ENCODE data around the gene ENTPD3.
"Not testable (repeated sequence)": the region's sequence is repeated elsewhere in the genome, so short reads cannot be mapped to it uniquely, and the experiment has no call there.

The ENTPD3 gene

DNA sequence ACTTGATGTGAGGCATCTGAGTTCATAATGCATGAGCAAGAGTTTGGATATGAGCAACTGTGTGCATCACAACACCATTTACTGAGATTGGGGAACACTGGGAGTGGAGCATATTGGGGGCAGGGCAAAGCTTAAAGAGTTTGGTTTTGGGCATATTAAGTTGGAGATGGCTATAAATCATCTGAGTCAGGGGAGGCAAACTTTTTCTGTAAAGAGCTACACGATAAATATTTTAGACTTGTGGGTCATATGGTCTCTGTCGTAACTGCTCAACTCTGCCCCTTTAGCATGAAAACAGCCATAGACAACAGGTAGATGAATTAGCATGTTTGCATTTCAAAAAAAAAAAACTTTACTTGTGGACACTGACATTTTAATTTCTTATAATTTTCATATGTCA, 20.0 kb downstream of the ENTPD3 start:
- no peak for DNase-seq

- no peak for DNase-seq
Observed at GRCh38 chr3:40407611-40408010, 20.6 kb downstream of the ENTPD3 start.

DNA sequence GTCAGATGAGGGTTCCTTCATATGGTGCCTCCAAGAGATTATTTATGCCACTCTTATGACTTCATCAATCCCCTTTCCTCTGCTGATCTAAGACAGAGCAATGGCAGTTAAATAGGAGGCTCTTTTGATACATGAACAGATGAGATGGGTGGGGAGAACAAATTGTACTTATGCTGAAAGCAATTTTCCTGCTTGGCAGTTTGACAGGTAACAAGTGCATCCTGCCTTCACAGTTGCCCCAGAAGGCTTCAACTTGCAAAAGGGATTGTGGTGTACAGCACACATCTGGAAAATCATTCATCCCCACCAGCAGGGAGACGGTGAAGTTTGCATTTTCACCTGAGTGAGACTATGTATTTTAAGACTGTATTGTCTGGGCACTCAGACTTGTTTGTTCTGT, 27.3 kb downstream of the ENTPD3 start:
- DNase-seq, result no peak

DNA sequence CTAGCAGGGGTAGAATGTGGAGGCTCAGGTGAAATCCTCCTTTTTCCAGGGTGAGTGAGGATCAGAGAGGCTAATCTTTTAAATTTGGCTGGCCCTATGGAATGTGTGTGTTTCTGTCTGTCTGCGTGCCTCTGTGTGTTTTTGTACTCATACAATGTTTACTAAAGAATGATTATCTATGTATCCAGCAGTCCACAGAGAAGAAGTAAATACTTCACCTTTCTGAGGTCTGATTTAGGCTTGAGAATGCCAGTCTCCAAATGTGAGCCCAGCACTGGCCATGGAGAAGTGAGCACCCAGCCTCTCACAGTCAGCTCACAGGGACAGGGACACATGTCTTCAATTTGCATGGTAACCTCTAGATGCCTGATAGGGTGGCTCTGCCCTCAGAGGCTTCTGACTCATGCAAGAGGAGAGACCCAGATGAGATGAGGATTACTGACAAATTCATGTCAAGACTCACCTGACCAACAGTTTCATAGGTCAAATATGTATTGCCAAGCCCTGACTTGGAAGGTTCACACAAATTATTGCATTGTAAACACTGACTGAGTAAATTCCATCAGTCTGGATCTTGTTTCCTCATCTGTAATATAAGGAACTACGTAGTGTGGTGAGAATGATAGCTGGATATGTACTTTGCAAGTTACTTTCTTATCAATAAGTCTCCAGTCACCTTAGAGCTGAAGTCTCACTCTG, 31.0 kb downstream of the ENTPD3 start:
- no peak for DNase-seq

DNA sequence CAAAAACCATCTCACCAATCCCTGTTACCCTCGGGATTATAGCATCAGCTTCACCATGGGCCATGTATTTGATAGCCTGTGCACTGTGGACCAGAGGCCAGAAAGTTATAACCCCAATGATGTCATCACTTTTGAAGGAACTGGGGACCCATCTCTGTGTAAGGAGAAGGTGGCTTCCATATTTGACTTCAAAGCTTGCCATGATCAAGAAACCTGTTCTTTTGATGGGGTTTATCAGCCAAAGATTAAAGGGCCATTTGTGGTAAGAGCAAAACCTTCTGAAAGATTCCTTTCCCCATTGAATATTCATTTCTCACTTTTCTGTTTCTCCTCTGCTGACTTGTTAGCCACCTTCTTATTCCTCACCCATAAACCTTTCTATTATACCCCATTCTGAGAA, 35.9 kb downstream of the ENTPD3 start:
- no peak for DNase-seq

- no peak for DNase-seq
Observed at GRCh38 chr3:40427045-40427669, 40.2 kb downstream of the ENTPD3 start.

GRCh38 chr3:40432793-40433192, 45.8 kb downstream of the ENTPD3 start:
- DNase-seq, result no peak

DNA sequence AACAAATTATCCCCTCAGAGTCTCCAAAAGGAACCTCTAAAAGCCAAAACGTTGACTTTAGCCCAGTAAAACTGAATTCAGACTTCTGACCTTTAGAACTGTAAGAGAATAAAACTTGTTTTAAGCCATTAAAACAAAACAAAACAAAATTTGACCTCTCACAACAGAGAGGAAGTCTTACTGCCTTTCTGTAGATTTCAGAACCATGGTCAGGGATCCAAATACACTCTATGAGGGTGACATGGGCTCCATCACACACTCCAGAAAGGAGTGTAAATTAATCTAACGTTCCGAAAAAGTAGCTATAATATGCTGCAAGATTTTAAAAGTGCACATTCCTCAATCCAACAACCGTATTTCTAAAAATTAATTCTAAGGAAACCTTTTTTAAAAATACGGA, 50.9 kb downstream of the ENTPD3 start:
- DNase-seq, result no peak

- no peak for DNase-seq
Observed at GRCh38 chr3:40445062-40445461, 58.1 kb downstream of the ENTPD3 start.

DNA sequence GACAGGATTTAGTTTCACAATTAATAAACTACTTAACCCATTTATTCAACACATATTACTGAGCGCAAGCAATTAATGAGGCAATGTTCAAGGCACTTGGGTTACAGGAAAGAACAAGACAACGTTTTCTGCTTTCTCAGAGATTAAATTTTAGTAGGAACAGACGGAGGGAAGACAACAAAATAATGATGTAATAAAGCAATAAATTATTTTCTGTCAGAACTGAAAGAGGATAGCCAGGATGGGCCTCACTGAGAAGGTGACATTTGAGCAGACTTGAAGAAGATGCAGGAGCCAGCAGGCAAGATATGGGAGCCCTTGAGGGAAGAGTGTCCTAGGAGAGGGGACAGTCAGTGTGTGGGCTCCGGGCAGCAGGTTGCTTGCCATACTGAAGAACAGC, 58.9 kb downstream of the ENTPD3 start:
- no peak for DNase-seq

DNA sequence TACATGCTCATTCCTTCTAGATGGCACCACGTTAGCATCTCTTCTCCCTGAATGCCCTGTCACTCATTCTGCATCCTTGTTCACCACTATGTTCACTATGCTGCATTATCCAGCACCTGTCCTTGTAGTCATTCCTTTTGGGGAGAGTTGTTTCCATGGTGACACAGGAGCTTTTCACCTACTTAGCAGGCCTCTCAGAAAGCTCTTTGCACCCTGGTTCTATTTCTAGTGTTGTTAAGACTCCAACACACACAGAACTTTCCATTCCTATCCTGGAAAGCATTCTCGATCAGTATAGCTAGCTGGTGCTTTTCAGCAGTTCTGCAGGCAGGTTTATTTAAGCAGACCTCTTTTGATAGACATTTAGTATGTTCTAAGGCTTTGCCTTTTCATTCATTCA, 63.5 kb downstream of the ENTPD3 start:
- no peak for DNase-seq

- DNase-seq, result no peak
Observed at GRCh38 chr3:40451551-40451950, 64.6 kb downstream of the ENTPD3 start.

DNA sequence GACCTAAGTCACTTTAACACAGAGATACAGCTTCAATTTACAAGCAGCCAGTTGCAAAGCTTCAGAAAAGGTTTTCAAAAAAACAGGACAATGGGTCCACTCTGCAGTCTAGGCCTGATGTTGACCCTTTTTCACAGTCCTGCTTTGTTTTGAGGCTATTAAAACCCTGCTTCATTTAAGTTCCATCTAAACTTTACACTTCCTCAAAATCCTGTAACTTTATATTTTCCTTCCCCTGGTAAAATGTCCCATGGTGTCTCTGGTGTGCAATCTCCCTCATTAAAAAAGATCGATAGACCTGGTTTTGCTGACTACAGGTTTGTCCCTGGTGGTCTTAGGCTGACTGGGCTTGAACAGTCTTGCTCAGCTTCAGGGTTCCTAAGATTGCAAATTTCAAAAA, 65.1 kb downstream of the ENTPD3 start:
- no peak for DNase-seq

GRCh38 chr3:40452562-40452875, 65.5 kb downstream of the ENTPD3 start:
- no peak for DNase-seq

- DNase-seq, result peak; percentile 80
Observed at GRCh38 chr3:40452876-40453730, 66.1 kb downstream of the ENTPD3 start.

DNA sequence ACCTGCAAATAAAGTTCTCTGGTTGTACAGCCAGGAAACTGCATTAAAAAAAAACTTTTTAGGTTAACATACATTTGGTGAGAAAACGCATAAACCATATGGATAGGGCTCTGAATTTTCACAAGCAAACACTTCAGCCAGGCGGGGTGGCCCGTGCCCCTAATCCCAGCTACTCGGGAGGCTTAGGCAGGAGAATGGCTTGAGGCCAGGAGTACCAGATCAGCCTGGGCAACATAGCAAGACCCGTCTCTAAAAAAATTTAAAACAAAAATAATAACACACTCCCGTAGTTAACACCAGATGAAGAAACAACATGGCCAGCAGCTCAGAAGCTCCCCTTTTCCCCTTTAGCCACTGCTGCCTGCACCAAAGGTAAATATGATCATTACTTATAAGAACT, 66.9 kb downstream of the ENTPD3 start:
- no peak for DNase-seq

DNA sequence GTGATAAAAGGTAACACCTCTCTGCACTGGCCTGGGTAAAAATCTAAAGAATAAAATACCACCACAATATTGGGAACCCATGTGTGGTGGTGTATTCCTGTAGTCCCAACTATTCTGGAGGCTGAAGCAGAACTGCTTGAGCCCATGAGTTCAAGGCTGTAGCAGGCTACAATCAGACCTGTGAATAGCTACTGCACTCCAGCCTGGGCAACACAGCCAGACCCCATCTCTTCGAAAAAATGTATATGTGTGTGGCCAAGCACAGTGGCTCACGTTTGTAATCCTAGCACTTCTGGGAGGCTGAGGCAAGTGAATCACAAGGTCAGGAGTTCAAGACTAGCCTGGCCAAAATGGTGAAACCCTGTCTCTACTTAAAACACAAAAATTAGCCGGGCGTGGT, 68.3 kb downstream of the ENTPD3 start:
- DNase-seq, result no peak

DNA sequence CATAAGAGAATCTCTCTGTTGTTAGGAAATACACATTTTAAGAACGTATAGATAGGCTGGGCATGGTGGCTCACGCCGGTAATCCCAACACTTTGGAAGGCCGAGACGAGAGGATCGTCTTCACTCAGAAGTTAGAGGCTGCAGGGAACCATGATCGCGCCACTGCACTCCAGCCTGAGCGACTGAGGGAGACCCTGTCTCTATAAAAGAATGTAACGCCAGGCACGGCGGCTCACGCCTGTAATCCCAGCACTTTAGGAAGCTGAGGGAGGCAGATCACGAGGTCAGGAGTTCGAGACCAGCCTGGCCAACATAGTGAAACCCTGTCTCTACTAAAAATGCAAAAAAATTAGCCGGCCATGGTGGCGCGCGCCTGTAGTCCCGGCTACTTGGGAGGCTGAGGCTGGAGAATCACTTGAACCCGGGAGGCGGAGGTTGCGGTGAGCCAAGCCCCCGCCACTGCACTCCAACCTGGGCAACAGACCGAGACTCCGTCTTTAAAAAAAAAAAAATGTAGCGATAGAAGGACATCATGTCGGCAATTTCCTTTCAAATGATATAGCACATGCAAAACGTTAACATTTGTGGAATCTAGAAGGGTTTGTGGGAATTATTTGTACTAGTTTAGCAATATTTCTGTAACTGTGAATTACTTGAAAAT, 69.4 kb downstream of the ENTPD3 start:
- DNase-seq, result no peak

DNA sequence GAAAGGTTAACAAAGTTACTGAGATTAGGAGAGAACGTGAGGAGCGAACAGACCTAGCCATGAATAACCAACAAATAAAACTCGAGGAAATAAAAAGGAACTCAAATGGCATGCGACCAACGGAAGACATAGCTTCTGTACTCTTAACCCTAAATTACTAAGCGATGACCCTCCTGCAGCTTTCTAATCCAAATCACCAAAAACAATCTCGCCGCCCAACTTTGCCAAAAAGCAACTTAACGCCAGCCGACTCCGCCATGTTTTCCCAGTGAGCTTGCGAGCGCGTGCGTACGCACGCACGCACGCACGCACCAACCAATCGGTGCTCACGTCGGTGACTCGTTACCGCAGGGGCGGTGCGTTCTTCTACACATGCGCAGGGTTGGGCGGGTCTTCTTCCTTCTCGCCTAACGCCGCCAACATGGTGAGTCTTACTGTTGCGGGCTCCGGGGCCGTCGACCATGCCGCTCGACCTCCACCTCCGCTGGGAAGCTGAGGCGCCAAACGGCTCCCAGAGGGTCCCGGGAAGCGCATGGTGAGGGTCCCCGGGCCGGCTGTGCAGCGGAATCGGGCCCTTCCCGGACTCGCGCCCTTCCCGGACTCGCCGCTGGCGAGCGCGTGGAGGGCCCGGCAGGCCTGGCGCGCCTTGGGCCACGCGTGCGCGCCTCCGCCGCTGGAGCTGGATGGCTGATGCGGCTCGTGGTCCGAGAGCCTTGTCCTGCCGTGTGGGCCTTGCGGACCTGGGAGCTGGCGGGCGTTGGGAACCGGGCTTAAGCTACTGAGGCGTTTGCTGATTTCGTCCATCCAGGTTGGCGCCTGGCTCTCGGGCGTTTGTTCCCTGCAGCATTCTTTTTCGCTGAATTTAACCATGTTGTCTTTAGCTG, 70.2 kb downstream of the ENTPD3 start, which contains the start of gene RPL14:
RPL14 (plus strand) TSS at position 400 of the 884 bp plus-strand sequence; CDS start at position 533, 133 bp downstream.
- DNase-seq, result peak; percentile 42

DNA sequence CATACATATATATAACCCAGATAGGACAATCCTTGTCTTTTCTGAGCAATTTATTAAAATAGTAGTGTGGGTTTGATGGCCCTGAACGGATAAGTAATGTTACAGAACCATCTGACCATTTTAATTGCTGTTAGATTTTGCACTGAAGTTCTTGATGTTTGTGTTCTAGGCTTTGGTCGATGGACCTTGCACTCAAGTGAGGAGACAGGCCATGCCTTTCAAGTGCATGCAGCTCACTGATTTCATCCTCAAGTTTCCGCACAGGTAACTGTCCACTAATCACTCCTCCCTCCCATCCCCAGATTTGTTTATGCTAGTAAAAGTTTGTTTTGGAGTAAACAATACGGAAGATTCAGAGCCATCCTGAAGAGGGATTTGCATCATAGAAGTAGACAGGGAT, 71.5 kb downstream of the ENTPD3 start:
- no peak for DNase-seq

DNA sequence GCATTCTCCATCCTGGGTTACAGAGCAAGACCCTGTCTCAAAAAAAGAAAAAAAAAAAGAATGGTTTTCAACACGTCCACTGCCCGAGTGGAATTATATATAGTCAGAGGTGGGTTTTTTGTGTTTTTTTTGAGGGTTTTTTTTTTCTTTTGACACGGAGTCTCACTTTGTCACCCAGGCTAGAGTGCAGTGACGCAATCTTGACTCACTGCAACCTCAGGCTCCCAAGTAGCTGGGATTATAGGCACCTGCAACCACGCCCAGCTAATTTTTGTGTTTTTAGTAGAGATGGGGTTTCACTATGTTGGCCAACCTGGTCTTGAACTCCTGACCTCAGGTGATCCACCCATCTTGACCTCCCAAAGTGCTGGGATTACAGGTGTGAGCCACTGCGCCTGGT, 73.5 kb downstream of the ENTPD3 start:
- DNase-seq, result not testable (repeated sequence)

DNA sequence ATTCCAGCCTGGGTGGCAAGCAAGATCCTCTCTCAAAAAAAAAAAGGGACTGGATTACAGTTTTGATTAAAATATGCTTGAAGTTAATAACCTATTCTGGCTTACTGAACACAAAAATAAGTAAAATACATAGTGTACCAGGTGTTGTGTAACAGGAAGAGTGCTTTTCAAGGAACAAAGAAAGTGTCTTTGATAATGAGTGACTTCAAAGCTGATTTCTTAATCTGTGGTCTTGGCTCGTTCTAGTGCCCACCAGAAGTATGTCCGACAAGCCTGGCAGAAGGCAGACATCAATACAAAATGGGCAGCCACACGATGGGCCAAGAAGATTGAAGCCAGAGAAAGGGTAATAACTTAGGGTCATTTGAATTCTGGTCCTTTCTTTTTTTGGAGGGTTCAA, 74.2 kb downstream of the ENTPD3 start:
- no peak for DNase-seq
